SW 1271 (cell line): ENCODE results near the gene SYNGAP1.
"Not testable (repeated sequence)": the region's sequence is repeated elsewhere in the genome, so short reads cannot be mapped to it uniquely, and the experiment has no call there.

ENCODE experiments used
- DNase-seq, 2 experiments: peaks; one replicate each; lab custom pipeline; 2025; lab: John Stamatoyannopoulos, UW

Gene SYNGAP1

GRCh38 chr6:33419580-33420490, at the start of gene SYNGAP1:
SYNGAP1 (plus strand) TSS chr6:33420065; CDS start chr6:33420265, 200 bp downstream.
- DNase-seq = no peak

- not testable (repeated sequence) for DNase-seq
Measured at GRCh38 chr6:33371901-33372300, 48.0 kb upstream of the SYNGAP1 start.

- no peak for DNase-seq
Measured at GRCh38 chr6:33372526-33373123, 47.2 kb upstream of the SYNGAP1 start.

- DNase-seq = no peak
Measured at GRCh38 chr6:33373960-33374910, 45.6 kb upstream of the SYNGAP1 start.

GRCh38 chr6:33375143-33375671, 44.7 kb upstream of the SYNGAP1 start:
- no peak for DNase-seq

GRCh38 chr6:33377171-33377570, 42.7 kb upstream of the SYNGAP1 start:
- no peak for DNase-seq

GRCh38 chr6:33379184-33379583, 40.7 kb upstream of the SYNGAP1 start:
- DNase-seq = not testable (repeated sequence)

- DNase-seq = no peak
Measured at GRCh38 chr6:33380272-33380981, 39.4 kb upstream of the SYNGAP1 start.

- DNase-seq = no peak
Measured at GRCh38 chr6:33383427-33384185, 36.3 kb upstream of the SYNGAP1 start.

- peak in 1 of 2 experiments; percentile 68 for DNase-seq
Measured at GRCh38 chr6:33384581-33385020, 35.3 kb upstream of the SYNGAP1 start.

- no peak for DNase-seq
Measured at GRCh38 chr6:33390173-33390572, 29.7 kb upstream of the SYNGAP1 start.

GRCh38 chr6:33390767-33391277, 29.0 kb upstream of the SYNGAP1 start:
- no peak for DNase-seq

- DNase-seq = peak; percentile 99 to 100
Measured at GRCh38 chr6:33391278-33391921, 28.5 kb upstream of the SYNGAP1 start, which contains the start of gene KIFC1. KIFC1 (plus strand) TSS chr6:33391823; CDS start chr6:33391986, 163 bp downstream.

- no peak for DNase-seq
Measured at GRCh38 chr6:33391922-33392594, 27.8 kb upstream of the SYNGAP1 start.

- DNase-seq = no peak
Measured at GRCh38 chr6:33392595-33392948, 27.3 kb upstream of the SYNGAP1 start.

- DNase-seq = no peak
Measured at GRCh38 chr6:33392979-33393378, 26.9 kb upstream of the SYNGAP1 start.

- no peak for DNase-seq
Measured at GRCh38 chr6:33397541-33397940, 22.3 kb upstream of the SYNGAP1 start.

GRCh38 chr6:33398601-33399000, 21.3 kb upstream of the SYNGAP1 start:
- not testable (repeated sequence) for DNase-seq

GRCh38 chr6:33399881-33400280, 20.0 kb upstream of the SYNGAP1 start:
- DNase-seq = not testable (repeated sequence)
